Astrocyte (in vitro differentiated cells and primary cell): ENCODE data around the gene PDIA2.

Experiments used
- EZH2 ChIP-seq: IDR thresholded peaks from 2 replicates; pipeline ENCODE4 v1.6.1; 2012; ENCODE audit warnings: mild to moderate bottlenecking, low read length, inconsistent platforms; ENCODE audit not compliant: insufficient read depth
- TF ChIP-seq, protein P1 (sequence below): IDR thresholded peaks from 2 replicates; pipeline ENCODE4 v1.5.1; 2011; ENCODE audit warnings: low read depth, mild to moderate bottlenecking, inconsistent platforms, low read length, moderate library complexity; ENCODE audit not compliant: insufficient read depth

DNA sequence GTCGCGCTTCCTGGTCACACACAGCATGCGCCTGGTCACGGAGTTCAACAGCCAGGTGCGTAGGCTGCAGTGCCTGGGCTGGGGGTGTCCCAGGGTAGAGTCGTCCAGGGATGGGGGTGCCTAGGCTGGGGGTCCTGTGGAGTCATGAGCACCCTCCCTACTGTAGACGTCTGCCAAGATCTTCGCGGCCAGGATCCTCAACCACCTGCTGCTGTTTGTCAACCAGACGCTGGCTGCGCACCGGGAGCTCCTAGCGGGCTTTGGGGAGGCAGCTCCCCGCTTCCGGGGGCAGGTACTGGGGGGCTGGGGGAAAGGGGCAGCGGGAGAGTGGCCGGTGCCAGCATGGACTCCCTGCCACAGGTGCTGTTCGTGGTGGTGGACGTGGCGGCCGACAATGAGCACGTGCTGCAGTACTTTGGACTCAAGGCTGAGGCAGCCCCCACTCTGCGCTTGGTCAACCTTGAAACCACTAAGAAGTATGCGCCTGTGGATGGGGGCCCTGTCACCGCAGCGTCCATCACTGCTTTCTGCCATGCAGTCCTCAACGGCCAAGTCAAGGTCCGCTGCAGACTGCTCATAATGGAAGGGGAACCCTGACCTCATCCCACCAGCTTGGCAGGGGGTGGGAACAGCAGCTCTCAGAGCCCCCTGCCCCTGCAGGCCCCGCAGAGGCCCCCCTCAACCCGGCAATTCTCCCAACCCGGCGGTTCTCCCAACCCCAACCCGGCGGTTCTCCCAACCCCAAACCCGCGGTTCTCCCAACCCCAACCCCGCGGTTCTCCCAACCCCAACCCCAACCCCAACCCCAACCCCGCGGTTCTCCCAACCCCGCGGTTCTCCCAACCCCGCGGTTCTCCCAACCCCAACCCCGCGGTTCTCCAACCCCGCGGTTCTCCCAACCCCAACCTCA is 2.4 kb downstream of the PDIA2 start:
- TF ChIP-seq, protein P1, sequence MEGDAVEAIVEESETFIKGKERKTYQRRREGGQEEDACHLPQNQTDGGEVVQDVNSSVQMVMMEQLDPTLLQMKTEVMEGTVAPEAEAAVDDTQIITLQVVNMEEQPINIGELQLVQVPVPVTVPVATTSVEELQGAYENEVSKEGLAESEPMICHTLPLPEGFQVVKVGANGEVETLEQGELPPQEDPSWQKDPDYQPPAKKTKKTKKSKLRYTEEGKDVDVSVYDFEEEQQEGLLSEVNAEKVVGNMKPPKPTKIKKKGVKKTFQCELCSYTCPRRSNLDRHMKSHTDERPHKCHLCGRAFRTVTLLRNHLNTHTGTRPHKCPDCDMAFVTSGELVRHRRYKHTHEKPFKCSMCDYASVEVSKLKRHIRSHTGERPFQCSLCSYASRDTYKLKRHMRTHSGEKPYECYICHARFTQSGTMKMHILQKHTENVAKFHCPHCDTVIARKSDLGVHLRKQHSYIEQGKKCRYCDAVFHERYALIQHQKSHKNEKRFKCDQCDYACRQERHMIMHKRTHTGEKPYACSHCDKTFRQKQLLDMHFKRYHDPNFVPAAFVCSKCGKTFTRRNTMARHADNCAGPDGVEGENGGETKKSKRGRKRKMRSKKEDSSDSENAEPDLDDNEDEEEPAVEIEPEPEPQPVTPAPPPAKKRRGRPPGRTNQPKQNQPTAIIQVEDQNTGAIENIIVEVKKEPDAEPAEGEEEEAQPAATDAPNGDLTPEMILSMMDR = no peak
- TF ChIP-seq EZH2 = no peak
